Upper lobe of left lung (tissue), 4 donors: ENCODE data around the gene KCP.

Experiments
- CTCF ChIP-seq, 6 experiments: fragments of 450-650 bp in 4 of 6; fragments of 200-600 bp in 2 of 6; sonication (generic) in 2 of 6; IDR thresholded peaks; one replicate each; pipeline ENCODE4 v1.5.1; 2016 to 2019; ENCODE audit warnings: antibody characterized with exemption in 6 of 6
- EP300 ChIP-seq, 4 donors: sonication (generic); formaldehyde crosslinking; IDR thresholded peaks; one replicate each; pipeline ENCODE4 v1.5.1; 2017; ENCODE audit warnings: antibody characterized with exemption in 4 of 4, control low read depth in 2 of 4
- POLR2A ChIP-seq, 4 donors: fragments of 450-650 bp; IDR thresholded peaks; one replicate each; pipeline ENCODE4 v1.5.1; 2016 to 2017; ENCODE audit warnings: antibody characterized with exemption in 4 of 4, mild to moderate bottlenecking in 2 of 4

- TF ChIP-seq EP300 (IDR thresholded peaks at IDR 0.05) = no peak
- TF ChIP-seq CTCF (IDR thresholded peaks at IDR 0.05) = no peak
- no peak for TF ChIP-seq POLR2A (IDR thresholded peaks at IDR 0.05)
These were observed 22.3 kb downstream of the KCP start for GRCh38 chr7:128888039-128888755.
